NCI-H82 treated with DMSO at 0.1 percent for 48 hours (cell line): ENCODE data around the gene CEACAM1.
"Not testable (repeated sequence)": the region's sequence is repeated elsewhere in the genome, so short reads cannot be mapped to it uniquely, and the experiment has no call there.

Source experiments
- DNase-seq: peaks from one replicate; lab custom pipeline; 2025; ENCODE audit not compliant: unreplicated experiment; lab: John Stamatoyannopoulos, UW

Gene CEACAM1

DNA sequence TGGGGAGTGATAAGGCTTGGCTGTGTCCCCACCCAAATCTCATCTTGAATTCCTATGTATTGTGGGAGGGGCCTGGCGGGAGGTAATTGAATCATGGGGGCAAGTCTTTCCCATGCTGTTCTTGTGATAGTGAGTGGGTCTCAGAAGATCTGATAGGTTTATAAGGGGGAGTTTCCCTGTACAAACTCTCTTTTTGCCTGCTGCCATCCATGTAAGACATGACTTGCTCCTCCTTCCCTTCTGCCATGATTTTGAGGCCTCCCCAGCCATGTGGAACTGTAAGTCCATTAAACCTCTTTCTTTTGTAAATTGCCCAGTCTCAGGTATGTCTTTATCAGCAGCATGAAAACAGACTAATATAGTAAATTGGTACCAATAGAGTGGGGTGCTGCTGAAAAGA, 20.8 kb upstream of the CEACAM1 start:
- DNase-seq = not testable (repeated sequence)

DNA sequence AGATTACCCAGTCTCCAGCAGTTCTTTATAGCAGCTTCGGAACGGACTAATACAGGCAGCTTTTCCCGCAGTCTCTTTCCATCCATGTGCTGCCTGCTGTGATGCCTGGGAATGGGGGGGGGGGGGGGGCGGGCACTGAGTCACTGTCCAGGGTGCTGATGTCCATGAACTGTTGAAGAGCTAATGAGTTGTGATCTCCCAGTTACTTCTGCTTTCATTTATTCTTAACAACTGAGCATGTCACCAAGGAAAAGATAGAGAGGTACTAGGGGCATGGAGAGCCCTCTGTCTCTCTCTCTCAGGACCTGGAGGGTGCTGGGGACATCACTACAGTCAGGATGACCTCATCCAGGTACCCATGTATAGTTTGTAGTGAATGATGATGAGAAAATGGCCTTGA, 20.3 kb upstream of the CEACAM1 start:
- DNase-seq = no peak

DNA sequence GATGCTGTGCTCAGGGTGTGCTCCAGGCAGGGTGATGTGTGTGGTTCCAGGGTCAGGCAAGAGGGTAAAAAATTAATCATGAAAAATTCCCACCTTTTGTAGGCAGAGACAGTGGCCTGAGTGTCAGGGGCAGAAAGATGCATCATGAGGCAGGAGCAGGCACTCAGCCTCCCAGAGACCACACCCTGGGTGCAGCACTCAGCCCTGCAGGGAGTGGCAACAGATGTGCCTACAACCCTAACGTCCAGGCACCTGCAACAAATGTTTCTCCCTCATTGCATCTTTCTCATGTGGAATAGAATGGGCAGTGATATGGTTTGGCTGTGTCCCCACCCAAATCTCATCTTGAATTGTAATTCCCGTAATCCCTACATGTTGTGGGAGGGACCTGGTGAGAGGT, 19.6 kb upstream of the CEACAM1 start:
- DNase-seq = no peak

DNA sequence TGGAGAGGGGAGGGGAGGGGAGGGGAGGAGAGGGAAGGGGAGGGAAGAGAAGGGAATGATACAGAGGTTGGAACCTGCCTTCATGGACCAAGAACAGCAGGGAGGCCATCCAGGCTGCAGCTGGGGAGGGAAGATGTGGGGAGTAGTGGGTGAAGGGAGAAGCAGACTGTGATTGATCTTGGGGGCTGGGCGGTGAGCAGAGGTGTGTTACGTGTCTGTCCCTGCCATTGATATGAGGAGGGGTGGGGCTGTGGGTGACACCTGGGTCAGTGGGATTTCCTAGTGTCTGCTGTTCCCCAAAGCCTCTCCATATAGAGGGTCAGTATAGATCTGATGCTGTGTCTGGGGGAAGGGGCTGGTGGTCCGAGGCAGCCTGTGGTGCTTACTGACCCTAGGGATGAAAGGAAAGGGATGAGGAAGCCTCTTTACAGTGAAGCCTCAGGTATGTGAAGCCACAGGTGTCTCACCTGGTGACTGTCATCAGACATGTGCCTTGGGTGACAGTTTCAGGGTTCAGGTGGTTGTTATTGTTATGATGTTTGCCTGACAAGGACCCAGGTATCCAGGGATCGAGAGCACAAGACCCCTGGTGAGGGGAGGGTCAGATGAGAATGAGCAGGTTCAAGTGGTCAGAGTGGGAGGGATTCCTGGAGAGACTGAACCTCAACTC, 18.7 kb upstream of the CEACAM1 start:
- no peak for DNase-seq

DNA sequence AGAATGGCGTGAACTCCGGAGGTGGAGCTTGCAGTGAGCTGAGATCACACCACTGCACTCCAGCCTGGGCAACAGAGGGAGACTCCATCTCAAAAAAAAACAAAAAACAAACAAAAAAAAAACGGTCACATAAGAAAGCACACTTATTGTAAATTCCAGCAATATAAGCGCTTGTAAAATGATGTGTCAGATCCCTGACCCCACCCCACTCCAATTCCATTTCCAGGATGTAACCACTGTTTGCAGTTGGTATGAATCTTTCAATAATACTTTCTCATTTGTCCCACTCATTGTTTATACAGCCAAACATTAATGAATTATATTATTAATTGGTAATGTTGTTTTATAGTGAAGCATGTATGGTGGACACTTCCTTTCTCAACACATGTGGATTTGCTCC, 15.9 kb upstream of the CEACAM1 start:
- no peak for DNase-seq

DNA sequence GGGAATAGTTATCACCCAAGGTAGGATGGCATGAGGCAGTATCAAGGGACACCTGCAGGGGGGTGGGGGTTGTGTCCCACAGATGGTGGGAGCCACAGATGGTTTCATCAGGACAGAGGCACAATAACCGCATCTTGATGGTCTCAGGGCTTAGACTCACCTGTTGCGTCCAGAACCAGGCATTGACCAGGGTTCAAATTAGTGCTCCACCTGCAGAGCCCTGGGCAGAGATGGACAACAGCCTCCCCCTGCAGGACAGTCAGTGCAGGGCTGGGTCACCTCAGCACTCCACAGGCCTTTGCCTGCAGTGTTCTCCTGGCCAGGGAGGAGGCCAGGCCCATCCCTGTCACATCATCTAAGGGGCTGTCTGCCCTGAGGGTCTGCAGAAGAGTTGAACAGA, 14.5 kb upstream of the CEACAM1 start:
- no peak for DNase-seq

DNA sequence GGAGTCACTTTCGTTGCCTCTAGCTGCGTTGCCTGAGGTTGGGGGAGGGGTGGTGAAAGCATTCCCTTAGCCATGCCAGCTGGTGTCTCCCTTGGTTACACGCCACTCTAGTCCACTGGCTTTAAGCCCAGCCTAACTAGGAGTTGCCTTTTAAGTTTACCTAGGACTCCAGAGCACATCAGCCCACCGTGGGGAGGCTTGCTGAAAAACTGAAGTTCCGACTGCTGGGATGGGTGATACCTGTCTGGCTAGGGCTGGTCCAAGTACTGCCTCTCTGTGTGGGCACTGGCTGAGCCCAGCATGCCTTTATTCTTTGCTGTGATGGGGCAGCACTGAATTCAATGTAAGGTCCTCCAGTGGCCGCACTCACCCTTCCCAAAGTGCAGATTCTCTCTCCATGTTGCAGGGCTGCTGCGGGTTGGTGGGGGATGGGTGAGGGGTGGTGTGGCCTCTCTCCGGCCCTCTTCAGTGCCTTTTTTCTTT, 11.8 kb upstream of the CEACAM1 start:
- DNase-seq = no peak

DNA sequence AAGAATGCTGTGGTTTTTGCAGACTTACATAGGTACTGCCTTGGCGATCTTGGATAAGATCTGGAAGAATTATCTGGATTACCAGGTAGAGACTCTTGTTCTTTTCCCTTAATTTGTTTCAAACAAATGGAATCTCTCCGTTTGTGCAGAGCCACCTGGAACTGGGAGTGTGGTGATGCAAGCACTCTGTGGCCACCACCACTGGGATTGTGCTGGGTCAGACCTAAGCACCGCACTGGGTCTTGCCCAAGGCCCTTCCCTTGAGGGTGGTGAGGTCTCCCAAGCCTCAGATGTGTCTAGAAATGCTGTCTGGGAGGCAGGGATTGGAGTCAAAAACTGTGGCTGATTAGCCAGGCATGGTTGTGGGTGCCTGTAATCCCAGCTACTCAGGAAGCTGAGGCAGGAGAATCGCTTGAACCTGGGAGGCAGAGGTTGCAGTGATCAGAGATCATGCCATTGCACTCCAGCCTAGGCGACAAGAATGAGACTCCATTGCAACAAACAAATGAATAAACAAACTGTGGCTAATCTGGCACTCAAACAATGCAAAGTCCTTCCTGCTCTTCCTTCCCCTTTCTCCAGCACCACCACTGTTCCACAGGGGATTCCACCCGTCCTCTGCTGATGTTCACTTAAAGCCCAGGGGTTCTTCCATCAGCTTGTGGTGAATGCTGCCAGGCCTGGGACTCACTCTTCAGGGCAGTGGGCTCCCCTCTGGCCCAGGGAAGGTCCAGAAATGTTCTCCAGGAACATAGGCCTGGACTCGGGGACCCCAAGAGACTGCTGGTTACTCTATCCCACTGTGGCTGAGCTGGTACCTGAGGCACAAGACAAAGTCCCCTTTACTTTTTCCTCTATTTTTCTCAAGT, 10.8 kb upstream of the CEACAM1 start:
- DNase-seq = no peak

DNA sequence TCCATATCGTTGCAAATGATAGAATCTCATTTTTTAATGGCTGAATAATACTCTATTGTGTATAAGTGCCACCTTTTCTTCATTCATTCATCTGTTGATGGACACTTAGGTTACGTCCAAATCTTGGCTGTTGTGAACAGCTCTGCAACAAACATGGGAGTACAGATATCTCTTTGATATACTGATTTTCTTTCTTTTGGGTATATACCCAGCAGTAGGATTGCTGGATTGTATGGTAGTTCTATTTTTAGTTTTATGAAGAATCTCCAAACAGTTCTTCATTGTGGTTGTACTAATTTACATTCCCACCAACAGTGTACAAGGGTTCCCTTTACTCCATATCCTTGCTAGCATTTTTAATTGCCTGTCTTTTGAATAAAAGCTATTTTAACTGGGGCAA, 7.0 kb upstream of the CEACAM1 start:
- not testable (repeated sequence) for DNase-seq

DNA sequence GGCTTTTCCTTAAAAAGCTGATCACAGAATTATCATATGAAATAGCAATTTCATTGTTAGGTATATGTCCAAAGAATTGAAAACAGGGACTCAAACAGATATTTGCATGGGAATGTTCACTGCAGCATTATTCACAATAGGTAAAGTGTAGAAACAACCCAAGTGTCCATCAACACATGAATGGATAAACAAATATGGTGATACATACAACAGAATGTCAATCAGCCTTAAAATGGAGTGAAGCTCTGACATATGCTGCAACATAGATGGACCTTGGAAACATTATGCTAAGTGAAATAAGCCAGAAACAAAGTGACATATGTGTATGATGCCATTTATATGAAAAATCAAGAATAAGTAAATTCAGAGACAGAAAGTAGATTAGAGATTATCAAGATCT, 6.1 kb upstream of the CEACAM1 start:
- DNase-seq = no peak

DNA sequence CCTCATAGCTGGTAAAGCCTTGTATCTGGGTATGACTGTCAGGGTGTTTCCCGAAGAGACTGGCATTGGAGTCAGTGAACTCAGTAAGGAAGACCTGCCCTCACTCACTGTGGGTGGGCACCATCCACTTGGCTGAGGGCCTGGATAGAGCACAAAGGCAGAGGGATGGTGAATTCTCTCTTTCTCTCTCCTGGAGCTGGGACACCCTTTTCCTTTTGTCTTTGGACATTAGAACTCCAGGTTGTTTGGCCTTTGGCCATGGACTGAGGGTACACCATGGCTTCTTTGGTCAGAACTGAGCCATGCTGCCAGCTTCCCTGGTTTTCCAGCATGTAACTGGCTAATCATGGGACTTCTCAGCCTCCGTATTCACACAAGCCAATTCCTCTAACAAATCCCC, 4.6 kb upstream of the CEACAM1 start:
- no peak for DNase-seq

DNA sequence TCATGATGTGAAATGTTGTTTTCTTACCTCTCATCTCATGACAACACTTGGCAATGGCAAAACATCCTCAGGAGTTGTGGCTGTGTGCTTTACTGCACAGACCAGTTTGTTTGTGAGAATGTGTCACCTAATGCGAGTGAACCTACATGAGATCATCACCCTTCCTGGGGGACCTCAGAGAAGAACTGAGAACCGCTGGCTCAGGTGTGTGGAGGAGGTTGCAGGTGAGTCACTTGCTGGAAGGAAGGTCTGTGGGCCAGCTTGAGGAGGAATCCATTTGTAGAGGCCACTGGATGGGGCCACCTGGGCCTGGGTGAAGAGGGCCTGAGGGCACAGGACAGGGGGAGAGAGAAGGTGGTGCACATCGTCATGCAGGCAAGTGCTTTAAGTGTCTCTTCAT, 3.0 kb upstream of the CEACAM1 start:
- DNase-seq = no peak

DNA sequence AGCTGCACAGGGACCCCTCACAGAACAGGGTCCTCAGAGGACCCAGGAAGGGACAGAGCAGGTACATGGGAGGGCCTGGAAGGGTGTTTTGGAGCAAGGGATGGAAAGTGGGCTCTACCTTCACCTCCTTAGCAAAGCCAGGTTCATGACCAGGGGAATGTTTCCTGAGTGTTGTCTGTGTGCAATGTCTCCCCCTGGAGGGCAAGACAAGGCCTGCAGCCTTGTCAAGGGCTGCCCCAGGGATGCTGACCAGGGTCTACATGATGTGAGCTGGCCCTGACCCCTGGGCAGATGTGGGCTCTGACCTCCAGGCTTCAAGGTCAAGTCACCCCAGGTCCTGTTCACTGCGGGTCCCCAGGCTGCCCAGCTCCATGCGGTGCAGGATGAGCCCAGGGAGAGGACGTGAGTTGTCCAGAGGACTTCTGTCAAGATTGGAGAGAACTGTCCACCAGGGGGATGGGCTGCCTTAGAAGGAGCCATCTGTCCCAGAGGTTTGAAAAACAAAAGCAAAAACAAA, 1.0 kb upstream of the CEACAM1 start:
- DNase-seq = no peak

DNA sequence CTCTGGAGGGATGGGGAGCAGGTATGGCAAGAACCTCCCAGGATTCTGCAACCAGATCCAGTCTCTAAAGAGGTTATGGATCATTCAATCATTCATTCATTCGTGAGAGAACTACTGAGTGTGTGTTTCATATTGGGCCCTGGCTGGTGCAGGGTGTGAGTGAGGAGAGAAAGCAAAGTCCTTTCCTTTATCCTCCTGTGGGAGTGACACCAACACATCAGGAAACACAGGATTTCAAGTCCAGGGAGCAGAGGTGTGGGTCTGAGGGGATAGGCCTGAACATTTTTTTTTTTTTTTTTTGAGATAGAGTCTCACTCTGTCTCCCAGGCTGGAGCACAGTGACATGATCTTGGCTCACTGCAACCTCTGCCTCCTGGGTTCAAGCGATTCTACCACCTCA, 3.3 kb downstream of the CEACAM1 start:
- DNase-seq = no peak

DNA sequence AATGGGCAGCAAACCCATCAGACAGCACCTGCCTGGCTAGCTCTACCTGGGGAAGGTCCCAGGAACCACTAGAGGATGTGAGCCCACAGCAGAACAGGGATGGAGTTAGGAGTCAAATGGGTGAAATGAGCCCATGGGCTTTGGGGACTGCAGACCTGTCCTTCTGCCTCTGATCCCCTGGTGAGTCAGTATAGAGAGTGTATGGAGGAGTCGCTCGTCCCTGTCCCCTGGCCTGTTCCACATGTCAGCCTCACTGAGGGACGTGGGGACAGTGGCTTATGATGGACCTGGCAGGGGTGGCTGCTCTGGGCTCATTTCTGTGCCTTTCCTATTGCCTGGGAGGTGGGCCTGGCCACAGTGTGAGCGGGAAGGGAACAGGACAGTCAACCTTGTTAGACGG, 4.0 kb downstream of the CEACAM1 start:
- no peak for DNase-seq

DNA sequence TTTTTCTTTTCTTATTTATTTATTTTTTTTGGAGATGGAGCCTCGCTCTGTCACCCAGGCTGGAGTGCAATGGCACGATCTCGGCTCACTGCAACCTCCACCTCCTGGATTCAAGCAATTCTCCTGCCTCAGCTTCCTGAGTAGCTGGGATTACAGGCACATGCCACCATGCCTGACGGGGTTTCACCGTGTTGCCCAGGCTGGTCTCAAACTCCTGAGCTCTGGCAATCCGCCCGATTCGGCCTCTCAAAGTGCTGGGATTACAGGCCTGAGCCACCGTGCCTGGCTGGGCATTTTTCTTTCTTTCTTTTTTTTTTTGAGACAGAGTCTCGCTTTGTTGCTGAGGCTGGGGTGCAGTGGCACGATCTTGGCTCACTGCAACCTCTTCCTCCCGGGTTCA, 6.0 kb downstream of the CEACAM1 start:
- not testable (repeated sequence) for DNase-seq

DNA sequence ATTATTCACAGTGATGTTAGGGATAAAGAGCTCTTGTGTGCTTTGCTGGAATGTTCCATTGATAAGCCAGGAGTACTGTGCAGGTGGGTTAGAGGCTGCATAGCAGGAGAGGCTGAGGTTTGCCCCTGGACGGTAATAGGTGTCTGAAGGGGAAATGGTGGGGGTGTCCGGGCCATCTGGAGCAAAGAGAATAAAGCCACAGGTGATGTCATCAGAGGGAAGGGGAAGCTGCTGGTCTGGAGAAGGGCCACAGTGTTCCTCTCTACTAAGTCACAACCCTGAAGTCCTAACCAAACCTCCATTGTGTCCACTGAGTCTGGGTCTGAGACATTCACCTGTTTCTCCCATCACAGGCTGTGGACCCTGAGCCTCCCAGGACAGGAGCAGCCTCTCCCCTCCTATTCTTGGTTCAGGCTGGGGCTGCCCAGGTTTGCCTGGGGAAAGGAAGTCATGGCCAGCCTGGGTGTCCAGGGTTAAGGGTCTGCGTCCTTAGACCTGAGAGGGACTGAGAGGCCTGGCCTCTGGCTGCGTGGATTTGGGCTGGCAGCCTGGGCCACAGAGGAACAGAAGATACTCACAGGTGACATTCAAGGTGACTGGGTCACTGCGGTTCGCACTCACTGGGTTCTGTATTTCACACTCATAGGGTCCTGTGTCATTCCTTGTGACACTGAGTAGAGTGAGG, 6.8 kb downstream of the CEACAM1 start:
- no peak for DNase-seq

DNA sequence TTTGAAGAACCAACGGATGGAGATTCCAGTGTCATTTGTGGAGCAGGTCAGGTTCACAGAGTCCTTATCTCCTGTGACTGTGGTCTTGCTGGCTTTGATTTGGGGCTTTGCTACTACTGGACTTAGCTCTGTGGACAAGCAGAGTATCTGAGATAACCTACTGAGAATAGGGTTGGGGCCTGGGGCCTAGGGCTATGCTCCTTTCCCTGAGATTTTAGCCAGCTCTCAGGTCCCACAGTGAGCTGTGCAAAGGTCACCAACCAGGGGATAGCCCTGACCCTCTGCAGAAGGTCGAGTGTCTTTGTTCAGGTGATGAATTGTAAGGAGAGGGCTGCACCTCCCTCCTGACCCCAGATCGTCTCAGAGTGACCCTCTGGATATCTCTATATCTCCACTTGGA, 9.2 kb downstream of the CEACAM1 start:
- DNase-seq = no peak

DNA sequence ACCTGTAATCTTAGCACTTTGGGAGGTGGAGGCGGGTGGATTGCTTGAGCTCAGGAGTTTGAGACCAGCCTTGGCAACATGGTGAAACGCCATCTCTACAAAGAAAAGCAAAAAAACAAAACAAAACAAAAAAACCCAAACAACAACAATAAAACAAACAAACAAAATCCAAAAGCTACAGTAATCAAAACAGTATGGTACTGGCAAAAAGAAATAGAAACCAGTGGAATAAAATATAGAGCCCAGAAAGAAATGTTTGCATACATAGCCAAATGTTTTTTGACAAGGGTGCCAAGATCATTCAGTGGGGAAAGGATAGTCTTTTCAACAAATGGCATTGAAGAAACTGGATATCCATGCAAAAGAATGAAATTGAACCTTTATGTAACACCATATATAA, 11.5 kb downstream of the CEACAM1 start:
- DNase-seq = no peak

DNA sequence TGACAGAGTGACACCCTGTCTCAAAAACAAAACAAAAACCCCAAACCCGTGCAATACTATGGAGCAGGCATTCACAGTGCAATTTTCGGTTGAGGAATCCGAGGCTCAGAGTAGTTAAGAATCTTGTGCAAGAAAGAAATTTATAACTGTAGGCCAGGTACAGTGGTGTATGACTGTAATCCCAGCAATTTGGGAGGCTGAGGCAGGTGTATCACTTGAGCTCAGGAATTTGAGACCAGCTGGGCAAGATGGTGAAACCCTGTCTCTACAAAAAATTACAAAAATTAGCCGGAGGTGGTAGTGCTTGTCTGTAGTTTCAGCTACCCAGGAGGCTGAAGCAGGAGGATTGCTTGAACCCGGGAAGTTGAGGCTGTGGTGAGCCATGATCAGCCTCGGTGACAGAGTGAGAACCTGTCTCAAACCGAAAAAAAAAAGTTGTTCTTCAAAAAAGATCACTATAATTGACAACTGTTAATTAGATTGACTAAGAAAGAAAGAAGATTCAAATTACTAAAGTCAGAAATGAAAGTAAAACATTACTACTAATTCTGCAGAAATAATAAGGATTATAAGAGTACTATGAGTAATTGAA, 12.9 kb downstream of the CEACAM1 start:
- no peak for DNase-seq

DNA sequence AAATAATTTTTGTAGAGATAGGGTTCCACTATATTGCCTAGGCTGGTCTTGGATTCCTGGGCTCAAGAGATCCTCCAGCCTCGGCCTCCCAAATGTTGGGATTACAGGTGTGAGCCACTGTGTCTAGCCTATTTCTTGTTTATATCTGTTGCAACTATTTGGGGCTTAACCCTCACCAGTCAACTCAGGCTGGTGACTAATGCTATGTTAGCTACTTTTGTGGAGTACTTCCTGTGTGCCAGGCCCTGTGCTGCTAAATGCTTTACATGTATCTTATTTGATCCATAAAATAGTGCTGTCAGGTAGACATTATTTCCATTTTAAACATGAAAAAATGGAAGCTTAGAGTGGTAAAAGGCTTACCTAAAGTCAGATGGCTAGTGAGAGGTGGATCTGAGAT, 13.8 kb downstream of the CEACAM1 start:
- DNase-seq = no peak
